ENCODE measurements around the gene JAK3. TPM values are rescaled to one million over a fixed set of nuclear protein-coding genes. Genes with fewer than 3 reads are reported as not detected.
A peak's percentile ranks its signal among the peaks of the same experiment; 100 is the strongest.
"Not testable (repeated sequence)": the region's sequence is repeated elsewhere in the genome, so short reads cannot be mapped to it uniquely, and the experiment has no call there.

Gene JAK3
- total RNA-seq, 1 donor from 2014 or later, result 28.1 TPM

DNA sequence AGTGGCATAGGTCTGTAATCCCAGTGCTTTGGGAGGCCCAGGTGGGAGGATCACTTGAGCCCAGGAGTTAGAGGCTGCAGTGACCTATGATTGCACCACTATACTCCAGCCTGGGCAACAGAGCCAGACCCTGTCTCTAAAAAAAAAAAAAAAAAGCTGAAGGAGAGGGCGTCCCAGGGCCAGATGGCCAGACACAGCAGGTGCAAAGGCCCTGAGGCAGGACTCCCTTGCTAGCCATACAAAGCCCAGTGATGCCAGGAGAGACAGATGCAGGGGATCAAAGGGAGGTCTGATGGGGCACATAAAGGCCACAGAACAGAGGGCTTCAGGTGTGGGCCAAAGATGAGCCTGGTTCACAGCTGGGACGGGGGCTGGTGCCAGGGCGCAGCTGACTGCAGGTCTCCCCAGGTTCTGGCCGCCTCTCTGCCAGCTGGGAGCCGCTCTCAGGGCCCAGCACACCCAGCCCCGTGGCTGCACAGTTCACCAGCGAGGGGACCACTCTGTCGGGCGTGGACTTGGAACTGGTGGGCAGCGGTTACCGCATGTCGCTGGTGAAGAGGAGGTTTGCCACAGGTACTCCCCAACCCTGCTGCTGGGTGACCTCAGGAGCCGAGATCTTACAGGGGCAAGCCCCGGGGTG, 60.4 kb downstream of the JAK3 start:
- DNase-seq (ENCODE audit: low spot score in 2 of 2), result no peak
- no peak overlapping the region for H3K27ac ChIP-seq
- TF ChIP-seq, protein P1, sequence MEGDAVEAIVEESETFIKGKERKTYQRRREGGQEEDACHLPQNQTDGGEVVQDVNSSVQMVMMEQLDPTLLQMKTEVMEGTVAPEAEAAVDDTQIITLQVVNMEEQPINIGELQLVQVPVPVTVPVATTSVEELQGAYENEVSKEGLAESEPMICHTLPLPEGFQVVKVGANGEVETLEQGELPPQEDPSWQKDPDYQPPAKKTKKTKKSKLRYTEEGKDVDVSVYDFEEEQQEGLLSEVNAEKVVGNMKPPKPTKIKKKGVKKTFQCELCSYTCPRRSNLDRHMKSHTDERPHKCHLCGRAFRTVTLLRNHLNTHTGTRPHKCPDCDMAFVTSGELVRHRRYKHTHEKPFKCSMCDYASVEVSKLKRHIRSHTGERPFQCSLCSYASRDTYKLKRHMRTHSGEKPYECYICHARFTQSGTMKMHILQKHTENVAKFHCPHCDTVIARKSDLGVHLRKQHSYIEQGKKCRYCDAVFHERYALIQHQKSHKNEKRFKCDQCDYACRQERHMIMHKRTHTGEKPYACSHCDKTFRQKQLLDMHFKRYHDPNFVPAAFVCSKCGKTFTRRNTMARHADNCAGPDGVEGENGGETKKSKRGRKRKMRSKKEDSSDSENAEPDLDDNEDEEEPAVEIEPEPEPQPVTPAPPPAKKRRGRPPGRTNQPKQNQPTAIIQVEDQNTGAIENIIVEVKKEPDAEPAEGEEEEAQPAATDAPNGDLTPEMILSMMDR (IDR thresholded peaks at IDR 0.05), result no peak
- H3K4me3 ChIP-seq, result no peak overlapping the region
- H3K4me1 ChIP-seq, result no peaks in the 10 kb centered on the region
- no peaks in the 10 kb centered on the region for H3K9me3 ChIP-seq
- H3K27me3 ChIP-seq, result no peaks in the 10 kb centered on the region
- intact Hi-C loops (cut with DNase I), result no loop called here
- no peaks in the 10 kb centered on the region for H3K36me3 ChIP-seq

DNA sequence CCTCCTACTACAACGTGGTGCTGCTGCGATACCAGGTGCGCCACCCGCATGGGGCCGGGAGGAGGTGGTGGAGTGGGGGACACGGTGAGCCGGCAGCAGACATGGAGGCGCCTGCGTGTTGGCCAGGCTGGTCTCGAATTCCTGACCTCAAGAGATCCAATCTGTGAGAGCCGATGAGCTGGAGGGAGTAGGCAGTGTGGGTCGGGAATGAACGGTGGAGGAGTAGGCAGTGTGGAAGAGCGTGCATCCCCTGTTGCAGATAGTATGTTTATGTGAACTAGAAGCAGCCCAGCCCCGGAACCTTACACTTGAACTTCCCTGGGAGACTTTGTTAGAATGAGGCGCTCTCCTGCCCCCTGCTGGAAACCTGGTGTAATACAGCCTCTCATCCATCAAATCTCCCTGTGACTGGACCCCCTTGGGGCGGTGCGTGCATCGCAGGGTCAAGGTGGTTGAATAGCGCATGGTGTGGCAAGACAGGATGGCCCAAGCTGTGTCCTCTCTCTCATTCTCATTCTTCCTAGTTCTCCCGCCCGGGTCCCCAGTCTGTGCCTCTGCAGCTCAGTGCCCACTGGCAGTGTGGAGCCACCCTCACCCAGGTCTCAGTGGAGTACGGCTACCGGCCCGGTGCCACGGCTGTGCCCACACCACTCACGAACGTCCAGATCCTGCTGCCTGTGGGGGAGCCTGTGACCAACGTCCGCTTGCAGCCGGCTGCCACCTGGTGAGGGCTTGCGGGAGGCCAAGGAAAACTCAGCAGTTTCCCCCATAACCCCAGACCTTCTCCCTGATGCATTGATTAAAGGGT, 63.4 kb downstream of the JAK3 start:
- no peaks in the 10 kb centered on the region for H3K27me3 ChIP-seq
- DNase-seq (ENCODE audit: low spot score in 2 of 2), result peak in 1 of 2 donors; percentile 77
- no peaks in the 10 kb centered on the region for H3K4me1 ChIP-seq
- H3K27ac ChIP-seq, result no peak overlapping the region
- TF ChIP-seq, protein P1 (IDR thresholded peaks at IDR 0.05), result peak; percentile 68 to 73 (median 70)
- no peaks in the 10 kb centered on the region for H3K9me3 ChIP-seq
- intact Hi-C loops (cut with DNase I), result no loop called here
- no peaks in the 10 kb centered on the region for H3K36me3 ChIP-seq
- H3K4me3 ChIP-seq, result no peak overlapping the region

DNA sequence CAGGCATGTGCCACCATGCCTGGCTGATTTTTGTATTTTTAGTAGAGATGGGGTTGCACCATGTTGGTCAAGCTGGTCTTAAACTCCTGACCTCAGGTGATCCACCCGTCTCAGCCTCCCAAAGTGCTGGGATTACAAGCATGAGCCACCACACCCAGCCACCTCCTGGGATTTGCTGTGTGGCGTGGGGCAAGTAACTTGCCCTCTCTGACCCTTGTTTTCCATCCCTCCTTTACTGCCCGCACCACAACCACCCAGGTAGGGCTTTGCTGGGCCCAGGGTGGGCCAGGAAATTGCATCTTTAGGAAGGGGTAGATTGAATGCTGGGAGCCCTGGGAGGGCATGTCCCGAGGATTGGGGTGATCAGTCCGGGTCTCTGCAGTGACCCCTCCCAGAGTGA, 64.1 kb downstream of the JAK3 start:
- H3K4me3 ChIP-seq; H3K27me3 ChIP-seq; H3K4me1 ChIP-seq; DNase-seq (ENCODE audit: low spot score in 2 of 2); H3K27ac ChIP-seq; H3K9me3 ChIP-seq; H3K36me3 ChIP-seq; intact Hi-C loops (cut with DNase I): not testable (repeated sequence)

DNA sequence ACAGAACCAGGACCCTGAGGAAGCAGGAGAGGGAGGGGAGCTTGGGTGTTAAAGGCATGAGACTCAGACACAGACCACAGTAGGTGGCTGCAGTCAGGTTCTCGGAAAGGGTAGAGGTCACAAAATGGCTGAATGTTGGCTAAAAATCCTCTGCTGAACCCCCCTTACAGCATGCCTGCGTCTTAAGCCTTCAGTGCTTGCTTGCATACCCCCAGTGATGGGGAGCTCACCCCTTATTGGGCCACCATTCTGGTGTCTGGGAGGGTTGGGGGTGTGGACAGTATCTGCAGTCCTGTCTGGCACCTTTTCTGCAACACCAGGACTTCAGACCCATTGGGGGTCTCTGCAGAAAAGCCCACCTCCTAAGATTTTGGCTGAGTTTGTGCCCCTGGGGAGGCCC, 67.0 kb downstream of the JAK3 start:
- peaks cover 13% of the 10 kb centered on the region for H3K27me3 ChIP-seq
- H3K9me3 ChIP-seq, result no peaks in the 10 kb centered on the region
- no peak overlapping the region for H3K27ac ChIP-seq
- no peak overlapping the region for H3K4me3 ChIP-seq
- intact Hi-C loops (cut with DNase I), result no loop called here
- TF ChIP-seq, protein P1 (IDR thresholded peaks at IDR 0.05), result no peak
- H3K36me3 ChIP-seq, result no peaks in the 10 kb centered on the region
- no peak for DNase-seq (ENCODE audit: low spot score in 2 of 2)
- H3K4me1 ChIP-seq, result no peaks in the 10 kb centered on the region

DNA sequence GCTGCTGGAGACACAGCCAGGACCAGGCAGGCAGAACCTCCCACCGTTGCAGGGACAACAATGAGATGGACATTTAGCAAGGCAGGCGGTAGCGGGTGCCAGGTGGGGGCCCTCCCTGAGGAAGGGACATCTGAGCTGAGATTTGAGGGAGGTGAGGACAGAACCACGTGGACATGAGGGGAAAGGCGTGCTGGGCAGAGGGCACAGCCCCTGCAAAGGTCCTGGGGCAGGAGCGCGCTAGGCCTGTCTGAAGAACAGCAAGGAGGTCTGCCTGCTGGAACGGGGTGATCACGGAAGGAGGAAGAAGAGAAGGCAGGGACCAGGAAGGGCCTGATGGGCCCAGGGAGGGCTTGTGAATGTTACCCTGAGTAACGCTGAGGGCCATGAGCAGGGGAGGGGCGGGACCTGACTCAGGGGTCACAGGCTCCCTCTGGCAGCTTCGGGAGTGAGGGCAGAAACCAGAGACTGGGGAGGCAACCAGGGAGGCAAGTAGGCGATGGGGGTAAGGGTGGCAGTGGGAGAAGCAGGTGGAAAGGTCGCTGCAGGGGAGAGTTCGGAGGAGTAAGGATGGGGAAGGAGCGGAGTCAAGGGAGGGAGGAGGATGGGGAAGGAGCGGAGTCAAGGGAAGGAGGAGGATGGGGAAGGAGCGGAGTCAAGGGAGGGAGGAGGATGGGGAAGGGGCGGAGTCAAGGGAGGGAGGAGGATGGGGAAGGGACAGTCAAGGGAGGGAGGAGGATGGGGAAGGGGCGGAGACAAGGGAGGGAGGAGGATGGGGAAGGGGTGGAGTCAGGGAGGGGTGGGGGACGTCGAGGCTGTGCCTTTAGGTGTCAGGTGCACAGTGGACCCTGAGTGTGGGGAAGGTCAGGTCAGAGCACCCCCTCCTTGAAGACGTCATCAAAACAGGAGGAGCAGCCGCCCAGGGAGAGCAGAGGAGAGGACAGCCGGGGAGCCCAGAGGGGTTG, 68.5 kb downstream of the JAK3 start:
- DNase-seq (ENCODE audit: low spot score in 2 of 2), result no peak
- Histone ChIP-seq H3K4me3 (peak overlapping the region in 1 of 2 donors; percentile 28), H3K9me3 (no peaks in the 10 kb centered on the region), H3K36me3 (no peaks in the 10 kb centered on the region), H3K27me3 (peaks cover 13% of the 10 kb centered on the region), H3K27ac (no peak overlapping the region), H3K4me1 (no peaks in the 10 kb centered on the region)
- TF ChIP-seq, protein P1 (IDR thresholded peaks at IDR 0.05), result no peak
- intact Hi-C loops (cut with DNase I), result no loop called here

All from ascending aorta (tissue), 2 donors.